Endothelial cell of hepatic sinusoid (primary cell): Measurements from ENCODE around the gene ZFP36.

Experiments used
- in situ Hi-C: cut with HindIII; loops from 2 replicates; pipeline ENCODE4 v1.10.0; 2017; ENCODE audit warnings: low sequenced_read_pairs

Gene ZFP36

GRCh38 chr19:39417463-39418181, 11.0 kb downstream of the ZFP36 start:
- in situ Hi-C loops, result no loop called here

- in situ Hi-C loops, result no loop called here
Observed at GRCh38 chr19:39419003-39419402, 12.4 kb downstream of the ZFP36 start.

GRCh38 chr19:39420769-39421168, 14.1 kb downstream of the ZFP36 start:
- in situ Hi-C loops, result no loop called here

- in situ Hi-C loops, result no loop called here
Observed at GRCh38 chr19:39422020-39422419, 15.4 kb downstream of the ZFP36 start.

- in situ Hi-C loops, result no loop called here
Observed at GRCh38 chr19:39423258-39424086, 16.8 kb downstream of the ZFP36 start.

- in situ Hi-C loops, result no loop called here
Observed at GRCh38 chr19:39424934-39425333, 18.3 kb downstream of the ZFP36 start.

GRCh38 chr19:39425744-39426143, 19.1 kb downstream of the ZFP36 start:
- in situ Hi-C loops, result no loop called here

- in situ Hi-C loops, result no loop called here
Observed at GRCh38 chr19:39426170-39426569, 19.5 kb downstream of the ZFP36 start.

- in situ Hi-C loops, result no loop called here
Observed at GRCh38 chr19:39427707-39428106, 21.1 kb downstream of the ZFP36 start.

- in situ Hi-C loops, result no loop called here
Observed at GRCh38 chr19:39428283-39429112, 21.9 kb downstream of the ZFP36 start.

GRCh38 chr19:39430675-39431593, 24.3 kb downstream of the ZFP36 start:
- in situ Hi-C loops, result no loop called here

GRCh38 chr19:39432677-39433025, 26.0 kb downstream of the ZFP36 start:
- in situ Hi-C loops, result no loop called here

GRCh38 chr19:39433480-39434079, 26.9 kb downstream of the ZFP36 start:
- in situ Hi-C loops, result no loop called here

GRCh38 chr19:39434123-39435076, 27.8 kb downstream of the ZFP36 start:
- in situ Hi-C loops, result no loop called here

GRCh38 chr19:39435499-39436349, 29.1 kb downstream of the ZFP36 start, which contains the start of gene RPS16:
Gene RPS16, minus strand, starts transcription at chr19:39435949. Its CDS starts 54 bp downstream, at chr19:39435895.
- in situ Hi-C loops, result no loop called here

- in situ Hi-C loops, result no loop called here
Observed at GRCh38 chr19:39436350-39436716, 29.7 kb downstream of the ZFP36 start.

GRCh38 chr19:39438270-39438934, 31.8 kb downstream of the ZFP36 start:
- in situ Hi-C loops, result no loop called here
